DOHH2 (cell line): Measurements from ENCODE around the gene IER5L.

ENCODE experiments used
- H3F3A ChIP-seq: fragments of 200-600 bp; sonication (generic), shearing (Covaris generic); 2 replicates; pipeline ENCODE4 v1.6.0; 2016; ENCODE audit warnings: antibody characterized with exemption, mild to moderate bottlenecking; ENCODE audit not compliant: control insufficient read depth, insufficient read depth
- H3K27ac ChIP-seq: fragments of 200-600 bp; sonication (generic); 2 replicates; pipeline ENCODE4 v1.5.1; 2014; ENCODE audit warnings: low read depth, mild to moderate bottlenecking, low read length, moderate library complexity
- H3K27me3 ChIP-seq: fragments of 200-600 bp; sonication (generic); 2 replicates; pipeline ENCODE4 v1.6.1; 2014; ENCODE audit warnings: mild to moderate bottlenecking, low read length, mixed read lengths; ENCODE audit not compliant: control insufficient read depth
- H3K36me3 ChIP-seq: fragments of 200-600 bp; sonication (generic); 2 replicates; pipeline ENCODE4 v1.6.1; 2014; ENCODE audit warnings: mild to moderate bottlenecking, low read length, moderate library complexity, mixed read lengths; ENCODE audit not compliant: control insufficient read depth
- H3K4me1 ChIP-seq: fragments of 200-600 bp; sonication (generic); 2 replicates; pipeline ENCODE4 v1.6.1; 2014; ENCODE audit warnings: mild to moderate bottlenecking, low read length, mixed read lengths; ENCODE audit not compliant: control insufficient read depth
- H3K4me2 ChIP-seq: fragments of 200-600 bp; sonication (generic); 2 replicates; pipeline ENCODE4 v1.6.0; 2014; ENCODE audit warnings: mild to moderate bottlenecking, low read length, moderate library complexity
- H3K4me3 ChIP-seq: fragments of 200-600 bp; sonication (generic); 2 replicates; pipeline ENCODE4 v1.5.1; 2014; ENCODE audit warnings: mild to moderate bottlenecking, low read length, mixed read lengths
- H3K79me2 ChIP-seq: fragments of 200-600 bp; sonication (generic); 2 replicates; pipeline ENCODE4 v1.6.1; 2014; ENCODE audit warnings: mild to moderate bottlenecking, low read length, mixed read lengths; ENCODE audit not compliant: control insufficient read depth
- H3K9me2 ChIP-seq: fragments of 200-600 bp; sonication (generic); replicated peaks from 2 replicates; pipeline ENCODE4 v1.6.1; 2014; ENCODE audit warnings: mild to moderate bottlenecking, low read length, mixed read lengths; ENCODE audit not compliant: control insufficient read depth
- H3K9me3 ChIP-seq: fragments of 200-600 bp; sonication (generic); 2 replicates; pipeline ENCODE4 v1.6.1; 2014; ENCODE audit warnings: antibody characterized with exemption, low read length, mixed read lengths; ENCODE audit not compliant: control insufficient read depth, insufficient read depth
- H4K20me1 ChIP-seq: fragments of 200-600 bp; sonication (generic); 2 replicates; pipeline ENCODE4 v1.6.0; 2014; ENCODE audit warnings: low read depth, mild to moderate bottlenecking, antibody characterized with exemption, low read length, moderate library complexity; ENCODE audit not compliant: control insufficient read depth, insufficient read depth
- CTCF ChIP-seq: fragments of 200-600 bp; sonication (generic); IDR thresholded peaks from one replicate; pipeline ENCODE4 v1.5.1; 2014; ENCODE audit warnings: antibody characterized with exemption, mild to moderate bottlenecking, low read depth, low read length; ENCODE audit not compliant: poor library complexity, severe bottlenecking
- EZH2phosphoT487 ChIP-seq: fragments of 200-600 bp; sonication (generic); IDR thresholded peaks from 2 replicates; pipeline ENCODE4 v1.6.1; 2017; ENCODE audit warnings: borderline replicate concordance, mild to moderate bottlenecking, antibody characterized with exemption, low read length, moderate library complexity, mixed read lengths

IER5L gene

GRCh38 chr9:129187042-129187441 is 9.0 kb upstream of the IER5L start:
- H3K36me3 ChIP-seq: no peaks in the 10 kb centered on the region
- no peaks in the 10 kb centered on the region for H4K20me1 ChIP-seq
- H3K9me3 ChIP-seq: no peaks in the 10 kb centered on the region; the same call in 1 of the 2 replicates
- H3K4me2 ChIP-seq: no peak overlapping the region
- no peaks in the 10 kb centered on the region for H3F3A ChIP-seq
- no peaks in the 10 kb centered on the region for H3K4me1 ChIP-seq
- TF ChIP-seq CTCF: no peak
- TF ChIP-seq EZH2phosphoT487: no peak
- no peaks in the 10 kb centered on the region for H3K9me2 ChIP-seq
- H3K27me3 ChIP-seq: no peaks in the 10 kb centered on the region; the same call in 1 of the 2 replicates
- no peak overlapping the region for H3K4me3 ChIP-seq
- H3K27ac ChIP-seq: no peak overlapping the region
- no peaks in the 10 kb centered on the region for H3K79me2 ChIP-seq

- H3K27me3 ChIP-seq: peaks cover under 1% of the 10 kb centered on the region; the same call in 1 of the 2 replicates
- H3K4me2 ChIP-seq: no peak overlapping the region
- H3K9me2 ChIP-seq: no peaks in the 10 kb centered on the region
- no peaks in the 10 kb centered on the region for H4K20me1 ChIP-seq
- no peaks in the 10 kb centered on the region for H3F3A ChIP-seq
- H3K4me3 ChIP-seq: no peak overlapping the region
- no peaks in the 10 kb centered on the region for H3K79me2 ChIP-seq
- TF ChIP-seq EZH2phosphoT487 (no peak), CTCF (no peak)
- no peaks in the 10 kb centered on the region; the same call in 1 of the 2 replicates for H3K9me3 ChIP-seq
- no peaks in the 10 kb centered on the region for H3K36me3 ChIP-seq
- no peaks in the 10 kb centered on the region for H3K4me1 ChIP-seq
- no peak overlapping the region for H3K27ac ChIP-seq
Measured at GRCh38 chr9:129185991-129186390, 7.9 kb upstream of the IER5L start.

GRCh38 chr9:129185402-129185801 is 7.3 kb upstream of the IER5L start:
- TF ChIP-seq EZH2phosphoT487 (no peak), CTCF (no peak)

GRCh38 chr9:129184596-129185122 is 6.6 kb upstream of the IER5L start:
- Histone ChIP-seq H4K20me1 (no peaks in the 10 kb centered on the region), H3F3A (no peaks in the 10 kb centered on the region), H3K4me3 (no peak overlapping the region), H3K79me2 (no peaks in the 10 kb centered on the region), H3K36me3 (no peaks in the 10 kb centered on the region), H3K4me1 (no peaks in the 10 kb centered on the region), H3K27ac (no peak overlapping the region), H3K27me3 (peaks cover 9% of the 10 kb centered on the region), H3K9me3 (no peaks in the 10 kb centered on the region), H3K9me2 (no peaks in the 10 kb centered on the region), H3K4me2 (no peak overlapping the region)
- TF ChIP-seq CTCF: no peak
- TF ChIP-seq EZH2phosphoT487: no peak

More at GRCh38 chr9:129185402-129185801, 7.3 kb upstream of the IER5L start:
- H3K4me3 ChIP-seq: no peak overlapping the region
- no peaks in the 10 kb centered on the region for H4K20me1 ChIP-seq
- H3K4me1 ChIP-seq: no peaks in the 10 kb centered on the region
- no peaks in the 10 kb centered on the region for H3K9me2 ChIP-seq
- H3F3A ChIP-seq: no peaks in the 10 kb centered on the region
- no peaks in the 10 kb centered on the region for H3K36me3 ChIP-seq
- peaks cover 5% of the 10 kb centered on the region; the same call in 1 of the 2 replicates for H3K27me3 ChIP-seq
- no peaks in the 10 kb centered on the region for H3K9me3 ChIP-seq
- H3K4me2 ChIP-seq: no peak overlapping the region
- no peaks in the 10 kb centered on the region for H3K79me2 ChIP-seq
- H3K27ac ChIP-seq: no peak overlapping the region
